AG04449 (cell line): Measurements from ENCODE around the gene SSBP3.

Source experiments
- CTCF ChIA-PET: fragments of 350-600 bp; formaldehyde crosslinking; extraction: SDS; loops from one replicate; lab custom pipeline; 2021; ENCODE audit warnings: antibody characterized with exemption; lab: Yijun Ruan, JAX
- POLR2A ChIA-PET: fragments of 400-600, 350-600 bp; formaldehyde crosslinking; extraction: SDS; loops from one replicate; lab custom pipeline; 2020; ENCODE audit warnings: antibody characterized with exemption, inconsistent platforms; lab: Yijun Ruan, JAX
- DNase-seq: peaks from one replicate; pipeline ENCODE4 v3.0.0-alpha.2; 2010; ENCODE audit warnings: low read depth, low spot score
- H3K4me3 ChIP-seq: 2 replicates; pipeline ENCODE4 v1.5.1; 2011; ENCODE audit warnings: low read depth, mild to moderate bottlenecking, control low read depth, low read length
- TF ChIP-seq, protein P1 (sequence below): IDR thresholded peaks from one replicate; pipeline ENCODE4 v1.5.1; 2011; ENCODE audit warnings: mild to moderate bottlenecking, moderate library complexity, low read length, control low read depth, inconsistent platforms; ENCODE audit not compliant: insufficient read depth; ENCODE audit errors: missing control alignments

The SSBP3 gene

DNA sequence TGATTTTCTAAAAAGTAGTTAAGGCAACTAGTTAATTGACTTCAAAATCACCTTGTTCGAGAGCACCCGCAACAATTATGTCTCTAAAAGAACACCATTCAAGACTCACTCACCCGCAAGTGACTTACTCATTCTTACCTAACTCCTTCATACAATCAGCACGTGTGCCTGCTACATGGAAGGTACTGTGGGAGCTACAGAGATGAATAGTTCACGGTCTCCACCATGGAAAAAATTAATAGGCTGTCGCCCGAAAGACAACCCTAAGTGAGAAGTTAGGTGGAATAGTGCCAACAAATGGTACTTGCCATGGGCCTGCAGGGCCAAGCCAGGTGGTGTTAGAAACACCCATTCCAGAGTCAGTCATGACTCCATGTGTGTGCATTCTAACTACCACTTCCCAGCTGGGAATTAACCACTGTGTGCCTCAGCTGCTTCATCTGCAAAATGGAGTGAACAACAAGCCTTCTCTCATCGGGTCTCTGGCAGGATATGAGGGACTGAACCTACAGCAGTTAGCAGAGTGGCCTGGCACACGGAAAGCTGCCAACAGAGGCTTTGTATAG lies 7.1 kb downstream of the SSBP3 start:
- POLR2A ChIA-PET = no interaction called here
- TF ChIP-seq, protein P1, sequence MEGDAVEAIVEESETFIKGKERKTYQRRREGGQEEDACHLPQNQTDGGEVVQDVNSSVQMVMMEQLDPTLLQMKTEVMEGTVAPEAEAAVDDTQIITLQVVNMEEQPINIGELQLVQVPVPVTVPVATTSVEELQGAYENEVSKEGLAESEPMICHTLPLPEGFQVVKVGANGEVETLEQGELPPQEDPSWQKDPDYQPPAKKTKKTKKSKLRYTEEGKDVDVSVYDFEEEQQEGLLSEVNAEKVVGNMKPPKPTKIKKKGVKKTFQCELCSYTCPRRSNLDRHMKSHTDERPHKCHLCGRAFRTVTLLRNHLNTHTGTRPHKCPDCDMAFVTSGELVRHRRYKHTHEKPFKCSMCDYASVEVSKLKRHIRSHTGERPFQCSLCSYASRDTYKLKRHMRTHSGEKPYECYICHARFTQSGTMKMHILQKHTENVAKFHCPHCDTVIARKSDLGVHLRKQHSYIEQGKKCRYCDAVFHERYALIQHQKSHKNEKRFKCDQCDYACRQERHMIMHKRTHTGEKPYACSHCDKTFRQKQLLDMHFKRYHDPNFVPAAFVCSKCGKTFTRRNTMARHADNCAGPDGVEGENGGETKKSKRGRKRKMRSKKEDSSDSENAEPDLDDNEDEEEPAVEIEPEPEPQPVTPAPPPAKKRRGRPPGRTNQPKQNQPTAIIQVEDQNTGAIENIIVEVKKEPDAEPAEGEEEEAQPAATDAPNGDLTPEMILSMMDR = no peak
- no peak overlapping the region for H3K4me3 ChIP-seq
- CTCF ChIA-PET = interaction anchor here (1.1 kb wide), 1 partner anchor 90 kb away, joined by 4 read pairs; no protein-coding TSS in a partner anchor
- no peak for DNase-seq

DNA sequence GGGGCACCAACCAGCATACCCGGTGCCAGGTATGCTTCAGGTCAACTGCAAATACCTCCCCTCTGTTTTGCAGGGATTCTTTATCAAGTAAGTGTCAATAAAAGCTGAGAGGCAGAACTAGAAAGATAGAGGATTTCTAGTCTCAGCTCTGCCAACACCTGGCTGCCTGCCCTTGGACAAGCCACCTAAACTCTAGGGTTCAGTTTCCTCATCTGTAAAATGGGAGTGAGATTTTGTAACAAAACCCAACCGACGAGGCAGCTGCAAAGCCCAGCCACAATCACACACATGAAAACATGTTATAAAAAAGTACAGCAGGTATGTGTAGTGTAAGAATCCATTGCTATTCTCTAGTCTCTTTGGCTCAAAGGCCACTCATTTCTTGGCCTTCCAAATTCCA lies 8.2 kb downstream of the SSBP3 start:
- ChIA-PET CTCF (interaction anchor here (1.4 kb wide), 1 partner anchor 8 kb away, joined by 4 read pairs; the partner anchor contains the start of gene SSBP3), POLR2A (no interaction called here)
- H3K4me3 ChIP-seq = no peak overlapping the region
- TF ChIP-seq, protein P1 = no peak
- DNase-seq = no peak

DNA sequence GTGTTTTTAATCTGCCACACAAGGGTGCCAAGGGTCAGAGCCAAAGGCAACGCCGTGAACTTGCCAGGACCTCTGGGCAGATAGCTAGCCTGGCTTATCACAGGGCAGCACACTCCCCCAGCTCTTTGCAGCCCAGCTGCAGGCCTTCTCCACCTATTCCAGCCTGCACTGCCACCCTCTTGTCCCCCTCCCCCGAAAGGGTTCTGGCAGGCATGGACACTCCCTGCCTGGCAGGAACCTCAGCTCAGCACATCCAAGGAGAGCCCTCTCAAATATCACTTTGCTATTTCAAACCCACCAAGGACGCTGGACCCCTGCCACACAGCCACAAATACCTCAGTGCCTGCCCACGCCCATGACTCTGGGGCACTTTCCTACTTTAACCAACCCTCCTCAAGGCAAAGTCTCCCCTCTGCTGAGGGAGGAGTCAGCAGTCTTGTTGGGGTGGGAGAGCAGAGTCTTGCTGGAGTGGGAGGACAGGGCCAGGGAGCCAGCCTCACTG lies 9.1 kb downstream of the SSBP3 start:
- no peak overlapping the region for H3K4me3 ChIP-seq
- no peak for DNase-seq
- TF ChIP-seq, protein P1 = no peak
- POLR2A ChIA-PET = interaction anchor here (1.0 kb wide), 1 partner anchor 9 kb away, joined by 3 read pairs; the partner anchor contains the start of gene SSBP3
- CTCF ChIA-PET = interaction anchor here (0.6 to 1.4 kb wide), 5 partner anchors 9 to 31 kb away, joined by 3 to 7 read pairs (median 3); partner anchors contain the start of gene SSBP3

DNA sequence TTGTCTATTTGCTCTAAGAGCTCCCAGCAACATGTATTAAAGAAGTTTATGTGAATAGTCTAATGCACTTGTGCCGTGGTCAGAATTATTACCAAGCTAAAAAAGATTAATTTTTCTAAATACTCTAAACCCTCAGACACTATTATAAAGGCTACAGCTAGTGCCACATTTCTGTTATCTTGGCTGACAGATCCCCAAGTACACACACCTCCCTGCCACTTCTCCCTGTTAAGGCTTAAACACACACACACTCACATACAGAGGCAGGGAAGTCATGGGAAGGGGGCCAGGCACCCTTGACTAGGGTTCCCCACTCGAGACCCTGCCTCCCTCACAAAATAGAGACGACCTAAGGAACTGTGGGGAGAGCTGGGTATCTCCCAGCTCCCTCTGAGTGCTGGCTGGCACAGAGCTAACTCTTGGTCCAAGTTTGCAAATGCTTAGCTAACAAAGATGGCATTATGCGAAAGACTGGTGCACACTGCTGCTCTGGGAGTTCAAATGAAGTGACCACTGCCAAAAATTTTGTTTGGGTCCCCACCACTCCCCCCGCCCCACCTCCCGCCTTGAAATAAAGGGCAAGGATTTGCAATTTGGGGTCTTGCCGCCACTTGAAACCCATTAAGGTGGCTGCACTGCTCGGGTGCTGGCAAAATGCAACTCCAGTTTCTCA lies 9.8 kb downstream of the SSBP3 start:
- POLR2A ChIA-PET = interaction anchor here (1.0 kb wide), 1 partner anchor 10 kb away, joined by 3 read pairs; the partner anchor contains the start of gene SSBP3
- H3K4me3 ChIP-seq = no peak overlapping the region
- CTCF ChIA-PET = interaction anchor here (0.6 to 1.4 kb wide), 5 partner anchors 8 to 30 kb away, joined by 3 to 7 read pairs (median 3); partner anchors contain the start of gene SSBP3
- TF ChIP-seq, protein P1 = no peak
- no peak for DNase-seq

DNA sequence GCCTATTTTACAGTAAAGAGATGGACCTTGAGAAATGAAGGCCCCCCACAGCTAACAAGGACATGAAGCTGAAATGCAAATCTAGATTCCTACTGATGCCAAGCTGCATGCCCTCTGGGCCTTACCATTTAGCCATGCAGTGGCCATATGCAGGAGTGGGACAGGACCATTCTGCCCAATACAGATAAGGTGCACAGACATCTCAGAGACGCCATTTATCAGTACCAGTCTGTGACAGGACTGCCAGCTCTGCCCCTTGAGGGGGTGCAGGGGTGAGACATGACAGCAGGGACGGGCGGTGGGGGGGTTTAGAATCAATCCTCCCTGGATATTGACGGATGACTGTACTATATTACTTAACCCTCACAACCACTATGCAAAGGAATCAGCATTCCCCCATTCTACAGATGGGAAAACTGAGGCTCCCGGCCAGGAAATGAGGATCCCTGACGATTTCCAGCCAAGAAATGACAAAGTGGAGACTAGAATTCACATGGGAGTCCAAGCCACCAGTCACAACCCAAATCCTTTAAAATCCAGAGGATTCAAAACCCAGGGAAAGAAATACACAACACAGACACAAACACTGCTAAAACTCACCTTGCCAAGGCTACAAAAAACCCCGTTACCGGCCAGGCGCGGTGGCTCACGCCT lies 10.8 kb downstream of the SSBP3 start:
- ChIA-PET CTCF (interaction anchor here (1.3 kb wide), 1 partner anchor 9 kb away, joined by 7 read pairs; no protein-coding TSS in a partner anchor), POLR2A (no interaction called here)
- DNase-seq = no peak
- TF ChIP-seq, protein P1 = no peak
- no peak overlapping the region for H3K4me3 ChIP-seq
